Activated CD4-positive, alpha-beta T cell treated with anti-CD3 and anti-CD28 coated beads, Interleukin-2, amount 10 ng/mL, durations not matched to agents 24 days and 14 days (primary cell): ENCODE data around the gene PADI3. TPM values are rescaled to one million over a fixed set of nuclear protein-coding genes. Genes with fewer than 3 reads are reported as not detected.
"Not testable (repeated sequence)": the region's sequence is repeated elsewhere in the genome, so short reads cannot be mapped to it uniquely, and the experiment has no call there.

ENCODE experiments used
- DNase-seq: peaks from one replicate; pipeline ENCODE4 v3.0.0; 2022
- H3K27ac Mint-ChIP-seq: one replicate; pipeline ENCODE4 v1.8.0; 2022; ENCODE audit warnings: mild to moderate bottlenecking, mixed read lengths
- H3K27me3 Mint-ChIP-seq: one replicate; pipeline ENCODE4 v1.8.0; 2022; ENCODE audit warnings: mixed read lengths
- H3K36me3 Mint-ChIP-seq: one replicate; pipeline ENCODE4 v1.8.0; 2022; ENCODE audit warnings: low read depth, mild to moderate bottlenecking, mixed read lengths
- H3K4me1 Mint-ChIP-seq: one replicate; pipeline ENCODE4 v1.8.0; 2021; ENCODE audit warnings: mixed read lengths
- H3K4me3 Mint-ChIP-seq: one replicate; pipeline ENCODE4 v1.8.0; 2022; ENCODE audit warnings: mild to moderate bottlenecking, moderate library complexity, mixed read lengths
- H3K9me3 Mint-ChIP-seq: one replicate; pipeline ENCODE4 v1.8.0; 2021; ENCODE audit warnings: mixed read lengths
- intact Hi-C: fragments of 100-400 bp; cut with micrococcal nuclease; formaldehyde crosslinking; loops from one replicate; pipeline ENCODE4 v1.15.1; 2023
- total RNA-seq: library from RNA; stranded (reverse); gene quantifications from 2 replicates; pipeline ENCODE4 v1.2.3, GENCODE V29; 2022

PADI3 gene
- total RNA-seq, 1 donor from 2014 or later: not detected

DNA sequence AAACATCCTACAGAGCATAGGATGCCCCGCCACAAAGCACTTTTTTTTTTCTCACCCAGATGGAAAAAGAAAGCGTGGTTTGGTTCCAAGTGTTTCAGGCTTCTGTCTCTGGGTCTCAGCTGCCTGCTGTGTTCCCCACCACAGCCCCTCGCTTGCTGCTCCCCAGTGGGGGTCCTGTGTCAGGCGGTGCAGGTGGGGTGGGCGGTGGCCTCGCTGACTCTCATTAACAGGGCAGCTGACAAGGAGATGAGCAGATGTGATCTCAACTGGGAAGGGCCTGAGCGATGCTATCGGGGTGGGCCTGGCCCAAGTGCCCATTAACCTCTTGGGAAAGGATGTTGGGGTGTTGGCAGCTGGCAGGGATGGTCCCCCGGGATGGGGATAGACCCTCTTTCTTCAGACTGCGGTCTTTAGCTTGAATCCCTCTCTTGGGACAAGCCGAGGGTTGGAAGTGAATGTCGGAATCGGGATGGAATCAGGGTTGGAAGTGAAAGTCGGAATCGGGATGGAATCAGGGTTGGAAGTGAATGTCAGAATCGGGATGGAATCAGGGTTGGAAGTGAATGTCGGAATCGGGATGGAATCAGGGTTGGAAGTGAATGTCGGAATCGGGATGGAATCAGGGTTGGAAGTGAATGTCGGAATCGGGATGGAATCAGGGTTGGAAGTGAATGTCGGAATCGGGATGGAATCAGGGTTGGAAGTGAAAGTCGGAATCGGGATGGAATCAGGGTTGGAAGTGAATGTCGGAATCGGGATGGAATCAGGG lies 7.7 kb upstream of the PADI3 start:
- H3K27me3 Mint-ChIP-seq, intact Hi-C loops, DNase-seq, H3K27ac Mint-ChIP-seq, H3K36me3 Mint-ChIP-seq, H3K4me1 Mint-ChIP-seq, H3K9me3 Mint-ChIP-seq, H3K4me3 Mint-ChIP-seq: not testable (repeated sequence)

DNA sequence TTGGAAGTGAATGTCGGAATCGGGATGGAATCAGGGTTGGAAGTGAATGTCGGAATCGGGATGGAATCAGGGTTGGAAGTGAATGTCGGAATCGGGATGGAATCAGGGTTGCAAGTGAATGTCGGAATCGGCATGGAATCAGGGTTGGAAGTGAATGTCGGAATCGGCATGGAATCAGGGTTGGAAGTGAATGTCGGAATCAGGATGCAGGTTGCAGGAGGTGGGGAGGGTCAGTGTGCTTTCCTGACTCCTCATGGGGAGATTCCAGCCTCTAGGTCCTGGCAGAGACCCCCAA lies 7.2 kb upstream of the PADI3 start:
- H3K9me3 Mint-ChIP-seq, H3K4me3 Mint-ChIP-seq, intact Hi-C loops, H3K27ac Mint-ChIP-seq, H3K4me1 Mint-ChIP-seq, H3K27me3 Mint-ChIP-seq, H3K36me3 Mint-ChIP-seq, DNase-seq: not testable (repeated sequence)

DNA sequence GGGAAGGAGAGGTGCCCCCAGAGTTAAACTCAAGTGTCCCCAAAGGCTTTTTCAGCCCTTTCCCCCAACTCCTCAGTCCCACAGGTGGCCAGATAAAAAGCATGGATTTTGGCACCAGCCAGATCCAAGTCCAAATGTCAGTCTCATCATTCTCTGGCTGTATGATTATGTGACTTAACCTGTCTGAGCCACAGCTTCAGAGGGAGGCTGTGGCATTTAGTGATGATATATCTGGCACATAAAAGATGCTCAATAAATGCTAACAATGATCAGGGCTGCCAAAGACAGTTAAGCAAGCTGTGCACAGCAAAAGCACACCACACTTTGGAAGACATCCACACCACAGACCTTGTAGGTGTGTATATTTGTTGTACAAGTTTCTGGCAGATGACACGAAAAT lies 5.6 kb upstream of the PADI3 start:
- Mint-ChIP-seq H3K4me3 (no peak overlapping the region), H3K27ac (no peak overlapping the region), H3K4me1 (no peaks in the 10 kb centered on the region), H3K27me3 (no peaks in the 10 kb centered on the region), H3K36me3 (no peaks in the 10 kb centered on the region), H3K9me3 (no peaks in the 10 kb centered on the region)
- DNase-seq: no peak
- intact Hi-C loops: no loop called here

DNA sequence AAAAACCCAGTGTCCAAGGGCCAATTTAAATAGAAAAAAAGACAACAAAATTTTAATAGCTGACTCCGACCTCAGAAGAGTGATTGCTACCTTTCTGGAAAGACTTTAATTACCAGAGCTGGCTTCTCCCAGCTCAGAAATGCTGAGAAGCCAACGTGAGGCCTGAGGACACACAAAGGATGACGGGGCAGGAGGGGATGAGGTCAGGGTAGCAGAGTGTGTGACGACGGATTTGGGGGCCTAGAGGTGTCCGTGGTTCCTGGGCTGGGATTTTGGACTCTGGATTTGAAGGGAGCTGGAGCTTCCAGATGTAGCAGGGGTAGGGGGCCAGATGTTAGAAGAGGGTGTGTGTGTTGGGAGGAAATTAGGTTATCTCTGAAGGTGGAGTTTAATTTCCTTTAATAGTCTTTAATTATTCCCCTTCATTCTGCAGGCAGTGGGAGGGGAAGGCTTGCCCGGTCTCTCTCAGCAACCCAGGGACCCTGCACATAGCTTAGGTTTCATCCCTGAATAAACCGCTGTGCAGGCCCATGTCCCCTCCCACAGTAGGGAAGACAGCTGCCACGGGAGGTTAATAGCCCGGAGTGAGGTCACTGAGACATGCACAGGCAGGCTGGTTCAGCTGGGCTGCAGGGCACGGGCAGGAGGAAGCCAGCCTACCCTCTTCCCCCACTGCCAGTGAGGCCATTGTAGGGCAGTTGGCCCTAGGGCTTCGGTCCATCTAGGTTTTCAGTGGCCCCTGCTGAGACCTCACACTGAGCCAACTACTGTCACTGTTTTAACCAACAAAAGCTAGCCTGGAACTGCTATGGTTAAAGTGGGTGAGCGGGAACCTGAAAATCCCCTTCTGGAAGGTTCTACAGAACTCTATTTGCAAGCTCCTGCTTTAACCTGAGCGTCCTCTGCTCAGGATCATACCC lies 3.8 kb upstream of the PADI3 start:
- DNase-seq: no peak
- H3K27me3 Mint-ChIP-seq: no peaks in the 10 kb centered on the region
- no peak overlapping the region for H3K27ac Mint-ChIP-seq
- H3K36me3 Mint-ChIP-seq: no peaks in the 10 kb centered on the region
- H3K9me3 Mint-ChIP-seq: no peaks in the 10 kb centered on the region
- no peak overlapping the region for H3K4me3 Mint-ChIP-seq
- no peaks in the 10 kb centered on the region for H3K4me1 Mint-ChIP-seq
- intact Hi-C loops: no loop called here

DNA sequence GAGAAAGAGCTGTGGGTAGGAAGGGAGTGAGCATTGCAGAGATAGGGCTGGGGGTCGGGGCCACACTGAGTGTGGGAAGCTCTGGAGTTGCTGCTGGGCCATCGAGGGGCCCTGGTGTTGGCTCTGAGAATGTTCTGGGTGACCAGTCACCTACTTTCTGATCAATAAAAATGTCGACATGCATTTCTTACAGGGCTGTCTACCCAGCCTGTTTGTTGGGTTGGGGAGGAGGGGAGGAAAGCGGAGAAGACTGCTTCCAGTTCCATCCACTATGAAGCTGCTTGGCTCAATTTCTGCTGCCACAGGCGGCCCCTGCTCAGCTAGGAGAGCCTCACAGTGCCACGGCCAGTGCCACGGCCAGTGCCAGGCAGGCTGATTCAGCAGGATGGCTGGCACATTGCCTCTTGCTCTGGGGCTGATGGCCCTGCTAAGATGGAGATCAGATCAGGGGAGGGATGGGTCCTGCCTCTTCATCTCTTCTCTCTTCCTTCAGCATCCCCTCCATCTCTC lies 3.0 kb upstream of the PADI3 start:
- no peaks in the 10 kb centered on the region for H3K9me3 Mint-ChIP-seq
- no peak for DNase-seq
- H3K27ac Mint-ChIP-seq: no peak overlapping the region
- H3K4me1 Mint-ChIP-seq: no peaks in the 10 kb centered on the region
- H3K4me3 Mint-ChIP-seq: no peak overlapping the region
- H3K36me3 Mint-ChIP-seq: no peaks in the 10 kb centered on the region
- intact Hi-C loops: no loop called here
- H3K27me3 Mint-ChIP-seq: no peaks in the 10 kb centered on the region

DNA sequence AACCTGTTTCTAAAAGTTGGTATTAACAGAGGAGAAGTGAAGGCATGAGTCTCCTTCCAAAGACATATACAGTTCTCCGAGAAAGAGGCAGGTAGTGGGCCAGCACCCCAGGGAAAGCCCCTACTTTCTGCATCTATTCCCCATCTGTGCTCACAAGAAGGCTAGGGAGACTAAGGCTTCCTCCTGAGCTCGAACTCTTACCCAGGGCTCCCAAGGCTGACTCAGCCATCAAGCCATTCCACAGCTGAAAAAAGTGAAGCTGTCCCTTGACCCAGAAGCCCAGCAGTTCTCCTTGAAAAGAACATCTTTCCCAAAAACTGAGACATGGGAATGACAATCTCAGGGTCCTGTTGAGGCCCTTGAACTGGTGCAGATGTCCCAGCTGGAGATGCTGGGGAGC lies 1.9 kb upstream of the PADI3 start:
- DNase-seq: no peak
- no peak overlapping the region for H3K27ac Mint-ChIP-seq
- H3K4me1 Mint-ChIP-seq: no peaks in the 10 kb centered on the region
- H3K36me3 Mint-ChIP-seq: no peaks in the 10 kb centered on the region
- H3K27me3 Mint-ChIP-seq: no peaks in the 10 kb centered on the region
- H3K9me3 Mint-ChIP-seq: no peaks in the 10 kb centered on the region
- intact Hi-C loops: no loop called here
- H3K4me3 Mint-ChIP-seq: no peak overlapping the region

DNA sequence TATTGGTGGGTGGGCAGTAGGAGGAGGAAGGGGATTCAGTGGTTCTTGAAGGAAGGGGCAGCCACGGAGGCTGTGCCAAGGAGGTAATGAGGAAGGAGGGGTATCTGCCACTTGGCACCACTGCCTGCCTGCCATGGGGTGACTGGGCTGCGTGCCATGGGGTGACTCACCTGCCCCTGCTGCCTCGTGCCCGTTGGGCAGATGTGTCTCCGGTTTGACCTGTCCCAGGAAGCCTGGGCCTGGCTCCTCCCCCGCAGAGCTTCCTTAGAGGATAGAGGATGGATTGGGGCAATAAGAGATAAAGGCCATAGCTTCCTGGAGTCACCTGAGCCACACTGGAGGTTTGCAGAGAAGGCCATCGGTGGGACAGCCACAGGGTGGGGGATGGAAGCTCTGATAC lies 1.7 kb downstream of the PADI3 start:
- DNase-seq: no peak
- Mint-ChIP-seq H3K4me1 (no peaks in the 10 kb centered on the region), H3K4me3 (no peak overlapping the region), H3K36me3 (no peaks in the 10 kb centered on the region), H3K27me3 (no peaks in the 10 kb centered on the region), H3K27ac (no peak overlapping the region), H3K9me3 (no peaks in the 10 kb centered on the region)
- intact Hi-C loops: no loop called here

DNA sequence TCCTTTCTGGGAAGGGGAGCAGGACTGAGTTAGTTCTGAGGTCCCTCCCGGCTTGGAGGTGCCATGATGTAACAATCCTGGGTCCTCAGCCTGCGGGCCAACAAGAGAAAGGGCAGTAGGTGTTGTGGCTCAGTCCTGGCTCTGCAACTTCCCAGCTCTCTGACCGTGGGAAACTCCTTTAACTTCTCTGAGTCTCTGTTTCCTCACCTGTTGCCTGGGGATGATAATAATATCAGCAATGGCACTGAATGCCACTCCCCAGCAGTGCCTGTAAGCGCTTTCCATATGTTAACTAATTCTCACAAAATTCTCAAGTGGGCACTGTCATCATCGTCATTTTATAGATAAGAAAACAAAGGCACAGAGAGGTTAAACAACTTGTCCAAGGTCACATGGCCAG lies 2.3 kb downstream of the PADI3 start:
- no peak overlapping the region for H3K4me3 Mint-ChIP-seq
- H3K9me3 Mint-ChIP-seq: no peaks in the 10 kb centered on the region
- no peak for DNase-seq
- H3K27me3 Mint-ChIP-seq: no peaks in the 10 kb centered on the region
- intact Hi-C loops: no loop called here
- no peaks in the 10 kb centered on the region for H3K36me3 Mint-ChIP-seq
- no peak overlapping the region for H3K27ac Mint-ChIP-seq
- no peaks in the 10 kb centered on the region for H3K4me1 Mint-ChIP-seq

DNA sequence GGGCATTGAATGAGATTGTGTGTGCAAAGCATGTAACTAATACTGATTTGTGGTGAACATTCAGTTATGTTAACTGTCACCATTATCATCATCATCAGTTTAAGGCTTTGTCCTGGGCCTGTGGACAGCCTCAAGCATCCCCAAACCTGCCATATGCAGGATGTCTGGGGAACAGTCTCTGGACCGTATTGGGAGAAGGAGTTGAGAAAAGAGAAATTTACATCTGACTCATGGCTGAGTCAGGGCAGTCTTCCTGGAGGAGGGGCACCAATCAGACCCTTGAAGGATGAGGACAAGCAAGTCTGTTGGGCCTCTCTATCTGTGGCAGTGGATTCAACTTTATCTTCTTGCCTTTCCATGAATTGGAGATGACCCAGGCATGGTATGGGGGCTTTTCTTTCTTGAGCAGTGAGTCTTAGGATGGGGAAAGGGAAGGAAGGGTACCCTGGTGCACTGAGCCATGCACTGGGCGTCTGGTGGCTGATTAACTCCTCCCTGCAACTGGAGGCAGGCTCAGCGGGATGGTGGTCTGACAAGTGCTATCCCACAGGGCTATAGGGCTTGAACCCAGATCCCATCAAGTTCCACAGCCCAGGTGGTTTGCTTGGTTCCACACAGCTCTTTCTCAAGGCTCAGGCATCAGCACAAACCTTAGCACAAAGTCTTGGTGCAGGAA lies 2.9 kb downstream of the PADI3 start:
- no peak for DNase-seq
- Mint-ChIP-seq H3K27ac (no peak overlapping the region), H3K27me3 (no peaks in the 10 kb centered on the region), H3K36me3 (no peaks in the 10 kb centered on the region), H3K4me1 (no peaks in the 10 kb centered on the region), H3K9me3 (no peaks in the 10 kb centered on the region), H3K4me3 (no peak overlapping the region)
- intact Hi-C loops: no loop called here

DNA sequence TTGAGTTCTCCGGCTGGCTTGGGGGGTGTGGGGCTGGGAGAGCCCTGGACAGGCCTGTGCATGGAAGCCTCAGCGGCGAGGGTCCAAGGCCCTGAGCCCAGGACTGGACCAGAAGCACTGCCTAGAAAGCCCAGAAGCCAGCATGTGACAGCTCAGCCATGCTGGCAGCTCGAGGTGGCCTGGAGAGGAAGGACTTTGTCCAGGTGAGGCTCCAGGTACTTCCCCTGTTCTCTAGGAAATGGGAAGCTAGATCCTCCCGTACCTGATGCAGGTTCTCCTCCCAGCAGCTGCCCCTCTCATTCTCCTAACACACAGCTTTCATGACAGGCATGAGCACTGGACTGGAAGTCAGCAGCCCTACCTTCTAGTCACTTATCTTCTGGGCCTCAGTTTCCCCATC lies 6.4 kb downstream of the PADI3 start:
- Mint-ChIP-seq H3K27ac (no peak overlapping the region), H3K27me3 (no peaks in the 10 kb centered on the region), H3K4me3 (no peak overlapping the region), H3K4me1 (no peaks in the 10 kb centered on the region), H3K9me3 (no peaks in the 10 kb centered on the region), H3K36me3 (no peaks in the 10 kb centered on the region)
- DNase-seq: no peak
- intact Hi-C loops: no loop called here

DNA sequence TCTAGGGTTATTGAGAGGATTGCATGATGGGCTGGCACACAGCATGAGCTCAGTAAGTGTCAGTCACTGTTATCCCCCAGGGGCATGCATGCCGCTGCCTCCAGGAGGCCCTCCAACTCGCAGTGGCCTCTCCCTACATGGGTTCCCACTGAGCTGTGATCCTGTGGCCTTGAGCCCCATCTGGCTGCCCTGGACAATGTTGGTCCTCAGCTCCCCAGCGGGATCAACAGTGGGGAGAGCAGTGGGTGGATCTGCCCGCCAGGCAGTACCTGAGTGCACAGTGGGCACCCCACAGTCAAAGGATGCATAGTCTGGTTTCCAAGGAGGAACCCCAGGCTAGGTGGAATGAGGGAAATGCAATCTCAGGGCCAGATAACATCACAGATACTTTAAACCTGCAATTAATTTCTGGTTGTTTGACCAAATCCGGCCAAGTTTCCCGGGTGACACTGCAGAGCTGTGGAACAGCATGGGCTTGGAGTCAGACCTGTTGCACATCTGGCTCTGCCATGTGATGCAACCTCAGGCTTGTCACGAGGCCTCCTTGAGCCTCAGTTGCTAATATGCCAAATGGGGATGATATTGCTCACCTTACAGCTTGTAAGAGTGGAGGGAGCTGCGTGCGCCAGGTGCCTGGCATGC lies 9.3 kb downstream of the PADI3 start:
- peaks cover 2% of the 10 kb centered on the region for H3K27me3 Mint-ChIP-seq
- no peaks in the 10 kb centered on the region for H3K4me1 Mint-ChIP-seq
- no peak overlapping the region for H3K27ac Mint-ChIP-seq
- DNase-seq: no peak
- intact Hi-C loops: no loop called here
- H3K4me3 Mint-ChIP-seq: no peak overlapping the region
- H3K9me3 Mint-ChIP-seq: no peaks in the 10 kb centered on the region
- H3K36me3 Mint-ChIP-seq: no peaks in the 10 kb centered on the region

DNA sequence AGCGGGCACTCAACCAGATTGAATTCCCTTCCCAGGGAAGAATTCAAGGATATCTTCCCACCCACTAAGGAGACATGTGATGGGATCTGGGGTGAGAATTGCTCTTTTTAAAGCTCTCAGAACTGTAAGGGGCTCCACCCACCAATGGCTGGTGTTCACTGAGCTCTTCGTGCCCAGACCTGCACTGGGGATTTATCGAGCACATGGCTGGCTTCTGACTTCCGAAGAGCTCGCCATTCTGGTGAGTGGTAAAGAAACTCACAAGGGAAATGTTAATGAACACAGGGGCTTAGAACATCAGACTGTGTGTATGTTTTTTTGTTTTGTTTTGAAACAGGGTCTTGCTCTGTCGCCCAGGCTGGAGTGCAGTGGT lies 9.8 kb downstream of the PADI3 start:
- H3K27me3 Mint-ChIP-seq: peaks cover 2% of the 10 kb centered on the region
- H3K4me3 Mint-ChIP-seq: no peak overlapping the region
- no peaks in the 10 kb centered on the region for H3K4me1 Mint-ChIP-seq
- H3K36me3 Mint-ChIP-seq: no peaks in the 10 kb centered on the region
- H3K27ac Mint-ChIP-seq: no peak overlapping the region
- DNase-seq: no peak
- no peaks in the 10 kb centered on the region for H3K9me3 Mint-ChIP-seq
- intact Hi-C loops: no loop called here

DNA sequence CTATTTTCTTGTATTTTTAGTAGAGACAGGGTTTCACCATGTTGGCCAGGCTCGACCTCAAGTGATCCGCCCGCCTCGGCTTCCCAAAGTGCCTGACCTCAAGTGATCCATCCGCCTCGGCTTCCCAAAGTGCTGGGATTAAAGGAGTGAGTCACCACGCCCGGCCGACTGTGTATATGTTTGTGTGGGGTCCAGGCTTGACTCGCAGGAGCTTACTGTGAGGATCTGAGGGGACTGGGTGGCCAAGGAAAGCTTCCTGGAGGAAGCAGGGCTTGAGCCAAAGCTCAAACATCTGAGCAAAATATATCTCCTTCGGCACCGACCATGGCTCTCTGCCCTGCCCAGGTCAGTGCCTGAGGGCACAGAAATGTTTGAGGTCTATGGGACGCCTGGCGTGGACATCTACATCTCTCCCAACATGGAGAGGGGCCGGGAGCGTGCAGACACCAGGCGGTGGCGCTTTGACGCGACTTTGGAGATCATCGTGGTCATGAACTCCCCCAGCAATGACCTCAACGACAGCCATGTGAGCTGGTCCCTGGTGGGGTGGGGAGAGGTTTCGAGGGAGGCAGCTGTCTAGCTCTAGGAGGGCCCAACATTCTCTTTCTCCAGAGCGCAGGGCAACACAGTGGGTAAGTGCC lies 10.5 kb downstream of the PADI3 start:
- H3K36me3 Mint-ChIP-seq: no peaks in the 10 kb centered on the region
- no peak for DNase-seq
- H3K27ac Mint-ChIP-seq: no peak overlapping the region
- intact Hi-C loops: no loop called here
- H3K9me3 Mint-ChIP-seq: no peaks in the 10 kb centered on the region
- H3K27me3 Mint-ChIP-seq: peaks cover 7% of the 10 kb centered on the region
- no peak overlapping the region for H3K4me3 Mint-ChIP-seq
- H3K4me1 Mint-ChIP-seq: no peaks in the 10 kb centered on the region
